Measurements from ENCODE around the gene CDK15. TPM values are rescaled to one million over a fixed set of nuclear protein-coding genes. Genes with fewer than 3 reads are reported as not detected.

The CDK15 gene
- total RNA-seq, 1 experiment from 2014 or later, result not detected

- no peaks in the 10 kb centered on the region for H3K4me1 ChIP-seq (ENCODE audit: control insufficient read depth in 1 of 2, insufficient read depth in 2 of 2, low read length in 2 of 2)
- DNase-seq (ENCODE audit: low read depth, low spot score) (no peak), ATAC-seq (no peak)
- CTCF ChIA-PET, result no interaction called here
- POLR2A ChIA-PET, result no interaction called here
- RAD21 ChIA-PET (ENCODE audit: low non-redundant PET in 1 of 2, low total read pairs in 2 of 2, uncharacterized antibody in 2 of 2, unreplicated experiment in 2 of 2), result no interaction called here
- no peaks in the 10 kb centered on the region for H3K9me2 ChIP-seq (ENCODE audit: insufficient read depth)
- no peaks in the 10 kb centered on the region for H3K36me3 ChIP-seq (ENCODE audit: control insufficient read depth in 1 of 2, insufficient read depth in 2 of 2, low read length in 2 of 2)
- no peak overlapping the region for H3K4me3 ChIP-seq (replicated peaks in 1 of 2; ENCODE audit: low read depth in 1 of 2, low read length in 2 of 2)
- H4K20me1 ChIP-seq (ENCODE audit: insufficient read depth), result no peaks in the 10 kb centered on the region
- intact Hi-C loops (cut with micrococcal nuclease), result no loop called here
- no peaks in the 10 kb centered on the region for H3K79me2 ChIP-seq (ENCODE audit: insufficient read depth, low read length)
- H3K9ac ChIP-seq (ENCODE audit: low read length), result no peak overlapping the region
- H3K27me3 ChIP-seq (ENCODE audit: insufficient read depth, low read length), result no peaks in the 10 kb centered on the region
- no peaks in the 10 kb centered on the region for H3K9me3 ChIP-seq (ENCODE audit: control insufficient read depth in 1 of 2, insufficient read depth in 1 of 2, low read depth in 1 of 2, low read length in 2 of 2)
- H3K27ac ChIP-seq (ENCODE audit: low read depth, low read length), result no peak overlapping the region
- H2AFZ ChIP-seq (ENCODE audit: low read depth, low read length, poor library complexity, severe bottlenecking), result no peak overlapping the region
- TF ChIP-seq ZNF274 (IDR thresholded peaks at IDR 0.05; ENCODE audit: low read depth, low read length) (no peak), CEBPB (IDR thresholded peaks at IDR 0.05; ENCODE audit: low read depth) (no peak)
- H3K4me2 ChIP-seq (ENCODE audit: low read length), result no peak overlapping the region
- BruUV-seq (replicated peaks), result no TSS peak
Observed at GRCh38 chr2:201789395-201789794, 16.9 kb upstream of the CDK15 start.

- POLR2A ChIA-PET, result no interaction called here
- no peaks in the 10 kb centered on the region for H3K36me3 ChIP-seq (ENCODE audit: control insufficient read depth in 1 of 2, insufficient read depth in 2 of 2, low read length in 2 of 2)
- no peak overlapping the region for H2AFZ ChIP-seq (ENCODE audit: low read depth, low read length, poor library complexity, severe bottlenecking)
- H3K4me3 ChIP-seq (replicated peaks in 1 of 2; ENCODE audit: low read depth in 1 of 2, low read length in 2 of 2), result no peak overlapping the region
- TF ChIP-seq FOSL1 (IDR thresholded peaks at IDR 0.05; ENCODE audit: low read depth) (no peak), ELF1 (IDR thresholded peaks at IDR 0.05; ENCODE audit: borderline replicate concordance, low read depth) (no peak), SIN3A (IDR thresholded peaks at IDR 0.05; ENCODE audit: low read depth) (no peak), EGR1 (IDR thresholded peaks at IDR 0.05; ENCODE audit: low read depth) (no peak), RAD21 (IDR thresholded peaks at IDR 0.05; ENCODE audit: low read depth) (no peak), POLR2A (IDR thresholded peaks at IDR 0.05; ENCODE audit: borderline replicate concordance, extremely low read depth, insufficient read depth, insufficient read length) (no peak), EZH2phosphoT487 (IDR thresholded peaks at IDR 0.05; ENCODE audit: borderline replicate concordance) (no peak), YY1 (IDR thresholded peaks at IDR 0.05; ENCODE audit: extremely low read depth, insufficient replicate concordance, low read depth, low read length) (no peak), CBX3 (IDR thresholded peaks at IDR 0.05; ENCODE audit: low read depth) (no peak), REST (IDR thresholded peaks at IDR 0.05; ENCODE audit: low read depth) (no peak), POLR2AphosphoS5 (IDR thresholded peaks at IDR 0.05; ENCODE audit: low read depth, low read length) (no peak), ZBTB33 (IDR thresholded peaks at IDR 0.05; ENCODE audit: extremely low read depth, insufficient replicate concordance, low read length) (no peak), JUND (IDR thresholded peaks at IDR 0.05) (no peak), EZH2 (IDR thresholded peaks at IDR 0.05) (no peak), SRF (IDR thresholded peaks at IDR 0.05; ENCODE audit: low read depth) (no peak), SP1 (IDR thresholded peaks at IDR 0.05; ENCODE audit: low read depth) (no peak)
- H3K9me2 ChIP-seq (ENCODE audit: insufficient read depth), result no peaks in the 10 kb centered on the region
- intact Hi-C loops (cut with micrococcal nuclease), result loop anchor here (10.0 kb wide), 1 partner anchor 265 kb away; no protein-coding TSS in a partner anchor
- no peak for DNase-seq (ENCODE audit: low read depth, low spot score)
- BruUV-seq (replicated peaks), result no TSS peak
- H3K4me1 ChIP-seq (ENCODE audit: control insufficient read depth in 1 of 2, insufficient read depth in 2 of 2, low read length in 2 of 2), result no peaks in the 10 kb centered on the region
- no peak overlapping the region for H3K27ac ChIP-seq (ENCODE audit: low read depth, low read length)
- H3K27me3 ChIP-seq (ENCODE audit: insufficient read depth, low read length), result no peaks in the 10 kb centered on the region
- H3K9me3 ChIP-seq (ENCODE audit: control insufficient read depth in 1 of 2, insufficient read depth in 1 of 2, low read depth in 1 of 2, low read length in 2 of 2), result no peaks in the 10 kb centered on the region
- ATAC-seq, result no peak
- H4K20me1 ChIP-seq (ENCODE audit: insufficient read depth), result no peaks in the 10 kb centered on the region
- no peak overlapping the region for H3K4me2 ChIP-seq (ENCODE audit: low read length)
- no peaks in the 10 kb centered on the region for H3K79me2 ChIP-seq (ENCODE audit: insufficient read depth, low read length)
- CTCF ChIA-PET, result no interaction called here
- RAD21 ChIA-PET (ENCODE audit: low non-redundant PET in 1 of 2, low total read pairs in 2 of 2, uncharacterized antibody in 2 of 2, unreplicated experiment in 2 of 2), result no interaction called here
- no peak overlapping the region for H3K9ac ChIP-seq (ENCODE audit: low read length)
Observed at GRCh38 chr2:201790291-201790690, 16.0 kb upstream of the CDK15 start.

Data from HCT116 (cell line).